GM21717 (cell line): ENCODE results near the gene GIMAP5.

ENCODE experiments used
- ATAC-seq: cut with Tn5 transposase; IDR thresholded peaks from one replicate; pipeline ENCODE4 v1.9.1; 2021; ENCODE audit warnings: mild to moderate bottlenecking, moderate library complexity; ENCODE audit not compliant: unreplicated experiment

Gene GIMAP5

GRCh38 chr7:150737265-150738055 is at the start of gene GIMAP5:
TSS of gene GIMAP5 (plus strand) at chr7:150737418. CDS start at chr7:150740885, 3,467 bp downstream.
- ATAC-seq = peak; percentile 53

- ATAC-seq = no peak
Measured at GRCh38 chr7:150688630-150689029, 48.6 kb upstream of the GIMAP5 start.

- ATAC-seq = no peak
Measured at GRCh38 chr7:150695654-150696053, 41.6 kb upstream of the GIMAP5 start.

- ATAC-seq = no peak
Measured at GRCh38 chr7:150703209-150703608, 34.0 kb upstream of the GIMAP5 start.

GRCh38 chr7:150715293-150715692 is 21.9 kb upstream of the GIMAP5 start:
- ATAC-seq = no peak

- ATAC-seq = no peak
Measured at GRCh38 chr7:150715738-150716137, 21.5 kb upstream of the GIMAP5 start.

- ATAC-seq = no peak
Measured at GRCh38 chr7:150716368-150716767, 20.9 kb upstream of the GIMAP5 start, which contains the start of gene GIMAP1. TSS of gene GIMAP1 (plus strand) at chr7:150716613. CDS start at chr7:150719048, 2,435 bp downstream.

- ATAC-seq = no peak
Measured at GRCh38 chr7:150716939-150717338, 20.3 kb upstream of the GIMAP5 start.

GRCh38 chr7:150717814-150718420 is 19.3 kb upstream of the GIMAP5 start:
- no peak for ATAC-seq

GRCh38 chr7:150719436-150719835 is 17.8 kb upstream of the GIMAP5 start:
- no peak for ATAC-seq

- no peak for ATAC-seq
Measured at GRCh38 chr7:150719960-150720891, 17.0 kb upstream of the GIMAP5 start.

GRCh38 chr7:150721970-150722373 is 15.2 kb upstream of the GIMAP5 start:
- ATAC-seq = no peak

GRCh38 chr7:150722431-150722931 is 14.7 kb upstream of the GIMAP5 start:
- no peak for ATAC-seq

GRCh38 chr7:150723467-150723866 is 13.8 kb upstream of the GIMAP5 start:
- no peak for ATAC-seq

GRCh38 chr7:150727381-150727780 is 9.8 kb upstream of the GIMAP5 start:
- no peak for ATAC-seq

GRCh38 chr7:150728011-150728410 is 9.2 kb upstream of the GIMAP5 start:
- ATAC-seq = no peak

GRCh38 chr7:150728609-150729008 is 8.6 kb upstream of the GIMAP5 start:
- ATAC-seq = no peak

- no peak for ATAC-seq
Measured at GRCh38 chr7:150731916-150732315, 5.3 kb upstream of the GIMAP5 start.

- no peak for ATAC-seq
Measured at GRCh38 chr7:150732786-150733481, 4.3 kb upstream of the GIMAP5 start.

GRCh38 chr7:150733482-150734095 is 3.6 kb upstream of the GIMAP5 start:
- ATAC-seq = no peak
